Naive thymus-derived CD4-positive, alpha-beta T cell (primary cell): ENCODE data around the gene BTBD6. TPM values are rescaled to one million over a fixed set of nuclear protein-coding genes. Genes with fewer than 3 reads are reported as not detected.

Source experiments
- ATAC-seq: fragments of 150-1000 bp; cut with Tn5 transposase; 2 replicates; pipeline ENCODE4 v1.10.0; 2021; ENCODE audit warnings: mild to moderate bottlenecking, moderate library complexity
- CTCF ChIA-PET: fragments of 350-600 bp; sonication (Branson Sonifier 250); formaldehyde crosslinking; loops from one replicate; lab custom pipeline; 2021; ENCODE audit warnings: antibody characterized with exemption; lab: Charles Lee
- POLR2A ChIA-PET: fragments of 350-600 bp; sonication (Branson Sonifier 250); formaldehyde crosslinking; loops from one replicate; lab custom pipeline; 2021; ENCODE audit warnings: antibody characterized with exemption, inconsistent platforms; lab: Charles Lee
- DNase-seq, 9 donors: peaks; one replicate each; pipeline versions ENCODE4 v3.0.0 to v3.0.0-alpha.2; 2020 to 2022; ENCODE audit warnings: mixed read lengths in 1 of 9
- H3K27ac ChIP-seq: one replicate; pipeline ENCODE4 v1.7.0; 2013; ENCODE audit warnings: mild to moderate bottlenecking, low read depth, low read length, moderate library complexity
- H3K27me3 ChIP-seq, 2 donors: one replicate each; pipeline ENCODE4 v1.7.0; 2013; ENCODE audit warnings: low read length in 2 of 2, mild to moderate bottlenecking in 2 of 2, moderate library complexity in 2 of 2; ENCODE audit not compliant: control insufficient read depth in 2 of 2, insufficient read depth in 2 of 2
- H3K36me3 ChIP-seq, 3 experiments: 1 replicate in 2 of 3; 2 replicates in 1 of 3; pipeline ENCODE4 v1.7.0; 2013; ENCODE audit warnings: low read length in 3 of 3, mild to moderate bottlenecking in 3 of 3, moderate library complexity in 1 of 3; ENCODE audit not compliant: insufficient read depth in 3 of 3, control insufficient read depth in 2 of 3
- H3K4me1 ChIP-seq, 2 donors: one replicate each; pipeline ENCODE4 v1.7.0; 2013; ENCODE audit warnings: low read length in 2 of 2, mild to moderate bottlenecking in 2 of 2, moderate library complexity in 1 of 2; ENCODE audit not compliant: control insufficient read depth in 2 of 2, insufficient read depth in 2 of 2
- H3K4me3 ChIP-seq: 2 replicates; pipeline ENCODE4 v1.7.0; 2013; ENCODE audit warnings: mild to moderate bottlenecking, low read length
- H3K9me3 ChIP-seq, 3 experiments: 1 replicate in 2 of 3; 2 replicates in 1 of 3; pipeline ENCODE4 v1.7.0; 2013; ENCODE audit warnings: low read length in 3 of 3; ENCODE audit not compliant: control insufficient read depth in 2 of 3
- H3K27ac Mint-ChIP-seq, 9 donors: one replicate each; pipeline ENCODE4 v1.8.0; 2020 to 2022; ENCODE audit warnings: mixed read lengths in 9 of 9, mild to moderate bottlenecking in 8 of 9, moderate library complexity in 5 of 9, inconsistent platforms in 2 of 9
- H3K27me3 Mint-ChIP-seq, 5 donors: one replicate each; pipeline ENCODE4 v1.8.0; 2021 to 2022; ENCODE audit warnings: mixed read lengths in 5 of 5, mild to moderate bottlenecking in 1 of 5
- H3K36me3 Mint-ChIP-seq, 5 donors: one replicate each; pipeline ENCODE4 v1.8.0; 2020 to 2022; ENCODE audit warnings: mixed read lengths in 5 of 5, mild to moderate bottlenecking in 3 of 5, inconsistent platforms in 1 of 5
- H3K4me1 Mint-ChIP-seq, 7 donors: one replicate each; pipeline ENCODE4 v1.8.0; 2020 to 2022; ENCODE audit warnings: mixed read lengths in 7 of 7, mild to moderate bottlenecking in 3 of 7, inconsistent platforms in 1 of 7
- H3K4me3 Mint-ChIP-seq, 10 donors: one replicate each; pipeline ENCODE4 v1.8.0; 2020 to 2022; ENCODE audit warnings: mild to moderate bottlenecking in 10 of 10, mixed read lengths in 10 of 10, moderate library complexity in 6 of 10, inconsistent platforms in 2 of 10
- H3K9me3 Mint-ChIP-seq, 11 donors: one replicate each; pipeline ENCODE4 v1.8.0; 2020 to 2022; ENCODE audit warnings: mixed read lengths in 11 of 11, mild to moderate bottlenecking in 4 of 11, inconsistent platforms in 1 of 11, moderate library complexity in 1 of 11
- intact Hi-C, 2 donors: fragments of 100-400 bp; cut with micrococcal nuclease; formaldehyde crosslinking; loops; one replicate each; pipeline ENCODE4 v1.15.1; 2023
- polyA plus RNA-seq, 2 donors: library from polyadenylated mRNA; unstranded; fragments of 300-500 nt; fragmentation: Illumina TruSeq; gene quantifications; one replicate each; pipeline ENCODE4 v1.2.3, GENCODE V29; 2021
- total RNA-seq, 6 experiments: library from RNA in 5 of 6; stranded (reverse) in 5 of 6; gene quantifications; 1 replicate in 5 of 6; 2 replicates in 1 of 6; pipeline ENCODE4 v1.2.3 and lab custom pipeline; 2021 to 2026

The BTBD6 gene
- total and polyA plus RNA-seq, 7 experiments from 2014 or later: 4.0 to 43.0 (median 31.1) TPM

- peaks cover 0 to 7% (median 0%) of the 10 kb centered on the region in 11 donors for H3K9me3 Mint-ChIP-seq
These were observed 29.2 kb upstream of the BTBD6 start for GRCh38 chr14:105219043-105219612.

GRCh38 chr14:105219753-105220152 lies 28.6 kb upstream of the BTBD6 start:
- Mint-ChIP-seq H3K4me3 (no peak overlapping the region), H3K27me3 (no peaks in the 10 kb centered on the region), H3K9me3 (peaks cover 0 to 7% (median 0%) of the 10 kb centered on the region in 11 donors), H3K36me3 (peaks cover 7 to 49% (median 16%) of the 10 kb centered on the region in 5 donors), H3K27ac (no peak overlapping the region), H3K4me1 (peaks cover 0 to 10% (median 3%) of the 10 kb centered on the region in 7 donors)
- Histone ChIP-seq H3K4me1 (no peaks in the 10 kb centered on the region), H3K4me3 (no peak overlapping the region), H3K9me3 (no peaks in the 10 kb centered on the region), H3K27ac (no peak overlapping the region), H3K27me3 (no peaks in the 10 kb centered on the region), H3K36me3 (peaks cover 0 to 81% (median 12%) of the 10 kb centered on the region in 3 experiments)
- ChIA-PET POLR2A (no interaction called here), CTCF (interaction anchor here (0.7 kb wide), 1 partner anchor 153 kb away, joined by 3 read pairs; no protein-coding TSS in a partner anchor)
- no peak for ATAC-seq
- no peak for DNase-seq
- intact Hi-C loops: no loop called here

More at GRCh38 chr14:105219043-105219612, 29.2 kb upstream of the BTBD6 start:
- H3K36me3 ChIP-seq: peaks cover 0 to 81% (median 12%) of the 10 kb centered on the region in 3 experiments
- no peaks in the 10 kb centered on the region for H3K27me3 Mint-ChIP-seq
- ChIA-PET POLR2A (no interaction called here), CTCF (no interaction called here)
- H3K4me3 ChIP-seq: no peak overlapping the region
- ATAC-seq: no peak
- H3K27me3 ChIP-seq: no peaks in the 10 kb centered on the region
- peaks cover 7 to 49% (median 16%) of the 10 kb centered on the region in 5 donors for H3K36me3 Mint-ChIP-seq
- H3K9me3 ChIP-seq: no peaks in the 10 kb centered on the region
- H3K27ac Mint-ChIP-seq: no peak overlapping the region
- H3K4me3 Mint-ChIP-seq: no peak overlapping the region
- no peak overlapping the region for H3K27ac ChIP-seq
- no peak for DNase-seq
- H3K4me1 ChIP-seq: no peaks in the 10 kb centered on the region
- peaks cover 0 to 10% (median 3%) of the 10 kb centered on the region in 7 donors for H3K4me1 Mint-ChIP-seq
- intact Hi-C loops: no loop called here

- ChIA-PET POLR2A (no interaction called here), CTCF (no interaction called here)
- Histone ChIP-seq H3K36me3 (peaks cover 0 to 87% (median 12%) of the 10 kb centered on the region in 3 experiments), H3K4me3 (no peak overlapping the region), H3K4me1 (no peaks in the 10 kb centered on the region), H3K27ac (no peak overlapping the region), H3K9me3 (no peaks in the 10 kb centered on the region), H3K27me3 (no peaks in the 10 kb centered on the region)
- ATAC-seq: no peak
- H3K36me3 Mint-ChIP-seq: peaks cover 6 to 38% (median 9%) of the 10 kb centered on the region in 5 donors
- H3K27ac Mint-ChIP-seq: peak overlapping the region in 1 of 9 donors; percentile 31
- H3K4me3 Mint-ChIP-seq: no peak overlapping the region
- intact Hi-C loops: no loop called here
- DNase-seq: no peak
- H3K27me3 Mint-ChIP-seq: no peaks in the 10 kb centered on the region
- peaks cover 0 to 4% (median 1%) of the 10 kb centered on the region in 7 donors for H3K4me1 Mint-ChIP-seq
- H3K9me3 Mint-ChIP-seq: peaks cover 0 to under 1% (median 0%) of the 10 kb centered on the region in 11 donors
These were observed 27.4 kb upstream of the BTBD6 start for GRCh38 chr14:105220699-105221597.

GRCh38 chr14:105221598-105222178 lies 26.6 kb upstream of the BTBD6 start:
- H3K36me3 Mint-ChIP-seq: peaks cover 4 to 40% (median 9%) of the 10 kb centered on the region in 5 donors
- Histone ChIP-seq H3K4me3 (no peak overlapping the region), H3K27ac (no peak overlapping the region), H3K9me3 (no peaks in the 10 kb centered on the region), H3K4me1 (no peaks in the 10 kb centered on the region), H3K36me3 (peaks cover 0 to 89% (median 12%) of the 10 kb centered on the region in 3 experiments), H3K27me3 (no peaks in the 10 kb centered on the region)
- intact Hi-C loops: no loop called here
- no peak for DNase-seq
- H3K4me3 Mint-ChIP-seq: no peak overlapping the region
- ATAC-seq: no peak
- no peaks in the 10 kb centered on the region for H3K9me3 Mint-ChIP-seq
- CTCF ChIA-PET: no interaction called here
- H3K4me1 Mint-ChIP-seq: peaks cover 0 to 4% (median 0%) of the 10 kb centered on the region in 7 donors
- H3K27me3 Mint-ChIP-seq: no peaks in the 10 kb centered on the region
- POLR2A ChIA-PET: no interaction called here
- no peak overlapping the region for H3K27ac Mint-ChIP-seq

- H3K27me3 Mint-ChIP-seq: no peaks in the 10 kb centered on the region
- Histone ChIP-seq H3K4me3 (no peak overlapping the region), H3K27ac (no peak overlapping the region), H3K9me3 (no peaks in the 10 kb centered on the region), H3K36me3 (peaks cover 0 to 83% (median 12%) of the 10 kb centered on the region in 3 experiments), H3K4me1 (no peaks in the 10 kb centered on the region), H3K27me3 (no peaks in the 10 kb centered on the region)
- CTCF ChIA-PET: no interaction called here
- POLR2A ChIA-PET: no interaction called here
- ATAC-seq (no peak), DNase-seq (no peak)
- no peaks in the 10 kb centered on the region for H3K9me3 Mint-ChIP-seq
- peak overlapping the region in 1 of 9 donors; percentile 41 for H3K27ac Mint-ChIP-seq
- intact Hi-C loops: no loop called here
- peaks cover 0 to 4% (median 0%) of the 10 kb centered on the region in 7 donors for H3K4me1 Mint-ChIP-seq
- H3K4me3 Mint-ChIP-seq: no peak overlapping the region
- peaks cover 4 to 40% (median 9%) of the 10 kb centered on the region in 5 donors for H3K36me3 Mint-ChIP-seq
These were observed 25.1 kb upstream of the BTBD6 start for GRCh38 chr14:105223260-105223659.

GRCh38 chr14:105223770-105224544 lies 24.4 kb upstream of the BTBD6 start:
- DNase-seq (no peak), ATAC-seq (no peak)
- no peaks in the 10 kb centered on the region for H3K9me3 Mint-ChIP-seq
- peaks cover 3 to 39% (median 9%) of the 10 kb centered on the region in 5 donors for H3K36me3 Mint-ChIP-seq
- Histone ChIP-seq H3K36me3 (peaks cover 0 to 78% (median 12%) of the 10 kb centered on the region in 3 experiments), H3K4me3 (no peak overlapping the region), H3K9me3 (no peaks in the 10 kb centered on the region), H3K27ac (no peak overlapping the region), H3K27me3 (no peaks in the 10 kb centered on the region), H3K4me1 (no peaks in the 10 kb centered on the region)
- no peak overlapping the region for H3K4me3 Mint-ChIP-seq
- intact Hi-C loops: no loop called here
- CTCF ChIA-PET: interaction anchor here (0.6 kb wide), 1 partner anchor 71 kb away, joined by 4 read pairs; no protein-coding TSS in a partner anchor
- POLR2A ChIA-PET: no interaction called here
- no peaks in the 10 kb centered on the region for H3K27me3 Mint-ChIP-seq
- H3K4me1 Mint-ChIP-seq: peaks cover 0 to 4% (median 0%) of the 10 kb centered on the region in 7 donors
- no peak overlapping the region for H3K27ac Mint-ChIP-seq
